K562 (cell line): Measurements from ENCODE around the gene TREH. TPM values are rescaled to one million over a fixed set of nuclear protein-coding genes. Genes with fewer than 3 reads are reported as not detected.

Experiments used
- ILK ChIP-seq: fragments of 450-650 bp; IDR thresholded peaks from 2 replicates; pipeline ENCODE4 v1.6.1; 2016; ENCODE audit warnings: missing genetic modification characterization, low read depth, mild to moderate bottlenecking, missing compliant biosample characterization, moderate library complexity, borderline replicate concordance
- MLLT1 ChIP-seq, 2 experiments: fragments of 450-650 bp; IDR thresholded peaks; 2 replicates each; pipeline ENCODE4 v1.6.1; 2016
- NFIC ChIP-seq: fragments of 450-650 bp; IDR thresholded peaks from 2 replicates; pipeline ENCODE4 v1.6.1; 2017; ENCODE audit warnings: mild to moderate bottlenecking, inconsistent platforms
- POLR2AphosphoS2 ChIP-seq: IDR thresholded peaks from 2 replicates; pipeline ENCODE4 v1.6.1; 2012; ENCODE audit warnings: low read length, improper control_type of control experiment
- REST ChIP-seq, 2 experiments: fragments of 450-650 bp; formaldehyde crosslinking in 1 of 2; IDR thresholded peaks; 2 replicates each; pipeline versions ENCODE4 v1.4.0 to v1.6.1; 2014 to 2020; ENCODE audit warnings: mild to moderate bottlenecking in 2 of 2, borderline replicate concordance in 1 of 2, low read depth in 1 of 2
- ZBTB12 ChIP-seq: fragments of 250-450 bp; sonication (Bioruptor Pico); IDR thresholded peaks from 2 replicates; pipeline ENCODE4 v1.4.0; 2020
- ZFX ChIP-seq: sonication (generic); formaldehyde crosslinking; IDR thresholded peaks from 2 replicates; pipeline ENCODE4 v1.8.0; 2022; ENCODE audit warnings: mild to moderate bottlenecking, missing genetic modification reagents, moderate library complexity
- polyA plus RNA-seq, 8 experiments: library from polyadenylated mRNA; depleted of rRNA in 4 of 8; stranded (reverse) in 5 of 8; unstranded in 3 of 8; fragments of >200 nt; fragmentation: Nextera tagmentation in 2 of 8; fragmentation: Illumina TruSeq in 1 of 8; extraction: Ambion mirVana in 2 of 8; extraction: Trizol in 1 of 8; gene quantifications; 2 replicates each; pipeline versions ENCODE4 v1.2.1 to v1.2.3, GENCODE V29; 2011 to 2014; ENCODE audit warnings: inconsistent platforms in 1 of 8, missing spikeins in 1 of 8
- total RNA-seq, 7 experiments: library from RNA; depleted of rRNA in 6 of 7; stranded (reverse); fragments of >200 nt in 6 of 7; fragmentation: Illumina TruSeq in 2 of 7; extraction: Trizol in 2 of 7; gene quantifications; 2 replicates each; pipeline versions ENCODE4 v1.2.1 to v1.2.3, GENCODE V29; 2011 to 2021; ENCODE audit warnings: low replicate concordance in 1 of 7

TREH gene
- total and polyA plus RNA-seq, 9 of the 15 experiments (the other 6 are each of a cell fraction or from before 2014, with no cell fraction given): 0.09 to 0.20 (median 0.11) TPM; not detected in 6

DNA sequence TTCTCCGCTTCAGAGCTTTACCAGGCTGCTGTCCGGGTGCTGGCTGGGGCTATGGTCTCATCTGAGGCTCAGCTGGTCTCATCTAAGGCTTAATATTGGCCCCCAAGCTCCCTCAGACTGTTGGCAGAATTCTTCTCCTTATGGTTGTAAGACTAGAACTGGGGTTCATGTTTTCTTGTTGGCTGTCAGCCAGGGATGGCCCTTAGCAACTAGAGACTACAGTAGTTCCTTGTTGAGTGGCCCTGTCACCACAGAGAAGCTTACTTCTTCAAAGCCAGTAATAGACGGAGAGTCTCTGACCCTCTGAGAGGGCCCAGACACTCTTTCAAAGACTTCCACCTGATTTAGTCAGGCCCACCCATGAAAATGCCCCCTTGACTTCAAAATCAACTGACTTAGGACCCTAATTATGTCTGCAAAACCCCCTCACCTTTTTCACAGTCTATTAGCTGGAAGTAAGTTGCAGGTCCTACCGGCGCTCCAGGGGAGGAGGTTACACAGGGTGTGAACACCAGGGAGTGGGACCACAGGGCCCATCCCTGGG, 24.2 kb upstream of the TREH start (continued):
- TF ChIP-seq REST (IDR thresholded peaks at IDR 0.05; ENCODE audit: borderline replicate concordance) (peak; percentile 41), REST (CRISPR knock-in tag; IDR thresholded peaks at IDR 0.05; ENCODE audit: low read depth) (no peak), ZFX (CRISPR knock-in tag) (peak; percentile 39; the same call in 1 of the 2 replicates), ILK (tag) (no peak), NFIC (peak; percentile 79), POLR2AphosphoS2 (no peak), MLLT1 (IDR thresholded peaks at IDR 0.05) (no peak), ZBTB12 (no peak)
